Left ventricle myocardium inferior (tissue), 1 donor: Measurements from ENCODE around the gene SEC22C. TPM values are rescaled to one million over a fixed set of nuclear protein-coding genes. Genes with fewer than 3 reads are reported as not detected.

ENCODE experiments used
- DNase-seq: peaks from one replicate; pipeline ENCODE4 v3.0.0-alpha.2; 2020
- H3K27ac ChIP-seq: fragments of 200-600 bp; replicated peaks from 2 replicates; pipeline ENCODE4 v1.8.0; 2021
- H3K27me3 ChIP-seq: fragments of 200-600 bp; 2 replicates; pipeline ENCODE4 v1.8.0; 2021; ENCODE audit warnings: low read depth
- H3K36me3 ChIP-seq: fragments of 200-600 bp; 2 replicates; pipeline ENCODE4 v1.8.0; 2021
- H3K4me1 ChIP-seq: fragments of 200-600 bp; 2 replicates; pipeline ENCODE4 v1.8.0; 2021
- H3K4me3 ChIP-seq: fragments of 200-600 bp; 2 replicates; pipeline ENCODE4 v1.8.0; 2021; ENCODE audit warnings: mild to moderate bottlenecking, moderate library complexity
- H3K9me3 ChIP-seq: fragments of 200-600 bp; replicated peaks from 2 replicates; pipeline ENCODE4 v1.8.0; 2021
- CTCF ChIP-seq: fragments of 200-600 bp; IDR thresholded peaks from 2 replicates; pipeline ENCODE4 v1.8.0; 2021; ENCODE audit warnings: antibody characterized with exemption, mild to moderate bottlenecking, borderline replicate concordance
- intact Hi-C: fragments of 100-400 bp; cut with micrococcal nuclease; formaldehyde crosslinking; loops from one replicate; pipeline ENCODE4 v1.11.0; 2022
- total RNA-seq: library from RNA; stranded (reverse); fragmentation: NEBNext Ultra II Directional; extraction: Animal tissue kit (Norgen Biotek cat#: 25700); gene quantifications from one replicate; pipeline ENCODE4 v1.2.1, GENCODE V29; 2021
- donor health status: DM: no; HTN: yes; CAD: no; lungs with severe emphysema.

Gene SEC22C
- total RNA-seq, 1 donor from 2014 or later = 23.0 TPM

GRCh38 chr3:42515976-42516375, 65.8 kb downstream of the SEC22C start:
- no peak for DNase-seq
- Histone ChIP-seq H3K4me1 (peaks cover 59% of the 10 kb centered on the region), H3K4me3 (no peak overlapping the region), H3K36me3 (no peaks in the 10 kb centered on the region), H3K27ac (peak overlapping the region; percentile 81), H3K9me3 (no peaks in the 10 kb centered on the region), H3K27me3 (no peaks in the 10 kb centered on the region)
- intact Hi-C loops = no loop called here
- TF ChIP-seq CTCF = no peak

- no peaks in the 10 kb centered on the region for H3K27me3 ChIP-seq
- no peaks in the 10 kb centered on the region for H3K9me3 ChIP-seq
- peak; percentile 80 for DNase-seq
- TF ChIP-seq CTCF = no peak
- H3K36me3 ChIP-seq = no peaks in the 10 kb centered on the region
- intact Hi-C loops = no loop called here
- peak overlapping the region; percentile 81 for H3K27ac ChIP-seq
- H3K4me3 ChIP-seq = no peak overlapping the region
- peaks cover 59% of the 10 kb centered on the region for H3K4me1 ChIP-seq
Measured at GRCh38 chr3:42515391-42515916, 66.3 kb downstream of the SEC22C start.

GRCh38 chr3:42514876-42515275, 66.9 kb downstream of the SEC22C start:
- intact Hi-C loops = no loop called here
- peak overlapping the region; percentile 81 for H3K27ac ChIP-seq

GRCh38 chr3:42513521-42513920, 68.2 kb downstream of the SEC22C start:
- peak overlapping the region; percentile 37 for H3K27ac ChIP-seq
- peaks cover 60% of the 10 kb centered on the region for H3K4me1 ChIP-seq
- TF ChIP-seq CTCF = no peak
- H3K36me3 ChIP-seq = no peaks in the 10 kb centered on the region
- no peak overlapping the region for H3K4me3 ChIP-seq
- H3K9me3 ChIP-seq = no peaks in the 10 kb centered on the region
- no peak for DNase-seq
- no peaks in the 10 kb centered on the region for H3K27me3 ChIP-seq
- intact Hi-C loops = no loop called here

More at GRCh38 chr3:42514876-42515275, 66.9 kb downstream of the SEC22C start:
- H3K36me3 ChIP-seq = no peaks in the 10 kb centered on the region
- DNase-seq = no peak
- H3K4me3 ChIP-seq = no peak overlapping the region
- H3K9me3 ChIP-seq = no peaks in the 10 kb centered on the region
- TF ChIP-seq CTCF = no peak
- H3K27me3 ChIP-seq = no peaks in the 10 kb centered on the region
- H3K4me1 ChIP-seq = peaks cover 60% of the 10 kb centered on the region

- H3K27ac ChIP-seq = peak overlapping the region; percentile 37
- H3K4me3 ChIP-seq = no peak overlapping the region
- no peak for DNase-seq
- H3K4me1 ChIP-seq = peaks cover 60% of the 10 kb centered on the region
- no peaks in the 10 kb centered on the region for H3K9me3 ChIP-seq
- no peaks in the 10 kb centered on the region for H3K36me3 ChIP-seq
- no peaks in the 10 kb centered on the region for H3K27me3 ChIP-seq
- TF ChIP-seq CTCF = no peak
- intact Hi-C loops = no loop called here
Measured at GRCh38 chr3:42513121-42513520, 68.6 kb downstream of the SEC22C start.
